Left ventricle myocardium inferior (tissue), 1 donor: Measurements from ENCODE around the gene STX8. TPM values are rescaled to one million over a fixed set of nuclear protein-coding genes. Genes with fewer than 3 reads are reported as not detected.

Source experiments
- DNase-seq: peaks from one replicate; pipeline ENCODE4 v3.0.0-alpha.2; 2020
- H3K27ac ChIP-seq: fragments of 200-600 bp; replicated peaks from 2 replicates; pipeline ENCODE4 v1.8.0; 2021
- H3K27me3 ChIP-seq: fragments of 200-600 bp; 2 replicates; pipeline ENCODE4 v1.8.0; 2021; ENCODE audit warnings: low read depth
- H3K36me3 ChIP-seq: fragments of 200-600 bp; 2 replicates; pipeline ENCODE4 v1.8.0; 2021
- H3K4me1 ChIP-seq: fragments of 200-600 bp; 2 replicates; pipeline ENCODE4 v1.8.0; 2021
- H3K4me3 ChIP-seq: fragments of 200-600 bp; 2 replicates; pipeline ENCODE4 v1.8.0; 2021; ENCODE audit warnings: mild to moderate bottlenecking, moderate library complexity
- H3K9me3 ChIP-seq: fragments of 200-600 bp; replicated peaks from 2 replicates; pipeline ENCODE4 v1.8.0; 2021
- intact Hi-C: fragments of 100-400 bp; cut with micrococcal nuclease; formaldehyde crosslinking; loops from one replicate; pipeline ENCODE4 v1.11.0; 2022
- total RNA-seq: library from RNA; stranded (reverse); fragmentation: NEBNext Ultra II Directional; extraction: Animal tissue kit (Norgen Biotek cat#: 25700); gene quantifications from one replicate; pipeline ENCODE4 v1.2.1, GENCODE V29; 2021
- TF ChIP-seq, protein P1 (sequence below): fragments of 200-600 bp; IDR thresholded peaks from 2 replicates; pipeline ENCODE4 v1.8.0; 2021; ENCODE audit warnings: antibody characterized with exemption, mild to moderate bottlenecking, borderline replicate concordance
- donor health status: DM: no; HTN: yes; CAD: no; lungs with severe emphysema.

Gene STX8
- total RNA-seq, 1 donor from 2014 or later: 61.3 TPM

- Histone ChIP-seq H3K9me3 (peaks cover 17% of the 10 kb centered on the region), H3K27ac (no peak overlapping the region), H3K4me1 (peaks cover 12% of the 10 kb centered on the region), H3K4me3 (no peak overlapping the region), H3K27me3 (no peaks in the 10 kb centered on the region), H3K36me3 (no peaks in the 10 kb centered on the region)
- TF ChIP-seq, protein P1, sequence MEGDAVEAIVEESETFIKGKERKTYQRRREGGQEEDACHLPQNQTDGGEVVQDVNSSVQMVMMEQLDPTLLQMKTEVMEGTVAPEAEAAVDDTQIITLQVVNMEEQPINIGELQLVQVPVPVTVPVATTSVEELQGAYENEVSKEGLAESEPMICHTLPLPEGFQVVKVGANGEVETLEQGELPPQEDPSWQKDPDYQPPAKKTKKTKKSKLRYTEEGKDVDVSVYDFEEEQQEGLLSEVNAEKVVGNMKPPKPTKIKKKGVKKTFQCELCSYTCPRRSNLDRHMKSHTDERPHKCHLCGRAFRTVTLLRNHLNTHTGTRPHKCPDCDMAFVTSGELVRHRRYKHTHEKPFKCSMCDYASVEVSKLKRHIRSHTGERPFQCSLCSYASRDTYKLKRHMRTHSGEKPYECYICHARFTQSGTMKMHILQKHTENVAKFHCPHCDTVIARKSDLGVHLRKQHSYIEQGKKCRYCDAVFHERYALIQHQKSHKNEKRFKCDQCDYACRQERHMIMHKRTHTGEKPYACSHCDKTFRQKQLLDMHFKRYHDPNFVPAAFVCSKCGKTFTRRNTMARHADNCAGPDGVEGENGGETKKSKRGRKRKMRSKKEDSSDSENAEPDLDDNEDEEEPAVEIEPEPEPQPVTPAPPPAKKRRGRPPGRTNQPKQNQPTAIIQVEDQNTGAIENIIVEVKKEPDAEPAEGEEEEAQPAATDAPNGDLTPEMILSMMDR: no peak
- DNase-seq: no peak
- intact Hi-C loops: no loop called here
These were observed 355.8 kb downstream of the STX8 start for GRCh38 chr17:9219631-9220397.

GRCh38 chr17:9218911-9219310 is 356.7 kb downstream of the STX8 start:
- Histone ChIP-seq H3K9me3 (peaks cover 25% of the 10 kb centered on the region), H3K4me3 (no peak overlapping the region), H3K27me3 (no peaks in the 10 kb centered on the region), H3K36me3 (no peaks in the 10 kb centered on the region), H3K4me1 (peaks cover 12% of the 10 kb centered on the region), H3K27ac (no peak overlapping the region)
- intact Hi-C loops: no loop called here
- TF ChIP-seq, protein P1: no peak
- DNase-seq: no peak

DNA sequence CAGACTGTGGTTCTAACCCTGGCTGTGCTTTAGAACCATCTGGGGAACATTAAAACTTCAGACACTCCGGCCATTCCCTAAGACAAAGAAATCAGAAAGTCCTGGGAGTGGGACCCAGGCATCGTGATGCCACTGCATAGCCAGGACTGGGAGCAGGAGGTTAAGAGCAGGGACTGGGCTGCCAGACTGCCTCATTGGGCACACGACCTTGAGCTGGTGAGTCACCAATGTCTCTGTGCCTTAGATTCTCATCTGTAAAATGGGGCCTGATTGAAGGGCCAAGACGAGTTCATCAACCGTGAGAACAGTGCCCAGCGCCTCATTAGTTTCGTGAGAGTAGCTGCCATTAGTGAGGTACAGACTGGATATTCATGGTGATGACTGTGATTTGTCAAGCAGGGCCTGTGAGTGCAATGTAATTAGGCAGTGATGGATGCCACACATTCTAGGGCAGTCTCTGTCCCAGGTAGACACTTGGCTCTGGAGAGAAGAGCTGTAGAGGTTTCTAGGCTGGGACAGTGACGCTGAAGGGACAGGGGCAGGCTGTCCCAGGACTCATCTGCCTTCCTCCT is 357.5 kb downstream of the STX8 start:
- TF ChIP-seq, protein P1: no peak
- Histone ChIP-seq H3K27ac (no peak overlapping the region), H3K4me1 (peaks cover 12% of the 10 kb centered on the region), H3K4me3 (no peak overlapping the region), H3K36me3 (no peaks in the 10 kb centered on the region), H3K9me3 (peaks cover 25% of the 10 kb centered on the region), H3K27me3 (no peaks in the 10 kb centered on the region)
- intact Hi-C loops: no loop called here
- DNase-seq: no peak

- no peak for DNase-seq
- intact Hi-C loops: no loop called here
- TF ChIP-seq, protein P1: no peak
- peaks cover 12% of the 10 kb centered on the region for H3K4me1 ChIP-seq
- no peak overlapping the region for H3K27ac ChIP-seq
- no peaks in the 10 kb centered on the region for H3K27me3 ChIP-seq
- H3K9me3 ChIP-seq: peaks cover 25% of the 10 kb centered on the region
- H3K4me3 ChIP-seq: no peak overlapping the region
- H3K36me3 ChIP-seq: no peaks in the 10 kb centered on the region
These were observed 358.2 kb downstream of the STX8 start for GRCh38 chr17:9217151-9218056.

- H3K36me3 ChIP-seq: no peaks in the 10 kb centered on the region
- peaks cover 25% of the 10 kb centered on the region for H3K9me3 ChIP-seq
- TF ChIP-seq, protein P1: no peak
- H3K4me1 ChIP-seq: peaks cover 12% of the 10 kb centered on the region
- no peak overlapping the region for H3K27ac ChIP-seq
- no peak overlapping the region for H3K4me3 ChIP-seq
- no peak for DNase-seq
- no peaks in the 10 kb centered on the region for H3K27me3 ChIP-seq
- intact Hi-C loops: no loop called here
These were observed 360.2 kb downstream of the STX8 start for GRCh38 chr17:9215465-9215864.
